Muscle layer of colon (tissue), 2 donors: ENCODE measurements around the gene TMEM18.

Experiments
- H3K27ac ChIP-seq: one replicate; pipeline ENCODE4 v1.7.0; 2013; ENCODE audit warnings: low read depth, mild to moderate bottlenecking, low read length, moderate library complexity
- H3K27me3 ChIP-seq, 2 donors: one replicate each; pipeline ENCODE4 v1.7.0; 2013; ENCODE audit warnings: low read length in 2 of 2, mild to moderate bottlenecking in 2 of 2; ENCODE audit not compliant: insufficient read depth in 2 of 2, control insufficient read depth in 1 of 2
- H3K36me3 ChIP-seq: one replicate; pipeline ENCODE4 v1.7.0; 2013; ENCODE audit warnings: mild to moderate bottlenecking, low read length; ENCODE audit not compliant: insufficient read depth
- H3K4me1 ChIP-seq: one replicate; pipeline ENCODE4 v1.7.0; 2013; ENCODE audit warnings: mild to moderate bottlenecking, low read length; ENCODE audit not compliant: insufficient read depth
- H3K4me3 ChIP-seq, 2 donors: one replicate each; pipeline ENCODE4 v1.7.0; 2013; ENCODE audit warnings: low read length in 2 of 2, low read depth in 1 of 2, mild to moderate bottlenecking in 1 of 2, moderate library complexity in 1 of 2
- H3K9ac ChIP-seq: one replicate; pipeline ENCODE4 v1.7.0; 2013; ENCODE audit warnings: low read length
- H3K9me3 ChIP-seq: one replicate; pipeline ENCODE4 v1.7.0; 2013; ENCODE audit warnings: mild to moderate bottlenecking, low read length
- donor health status: abdominal sarcoma.
- donor health status: Adenocarcinoma of cecum.

The TMEM18 gene

DNA sequence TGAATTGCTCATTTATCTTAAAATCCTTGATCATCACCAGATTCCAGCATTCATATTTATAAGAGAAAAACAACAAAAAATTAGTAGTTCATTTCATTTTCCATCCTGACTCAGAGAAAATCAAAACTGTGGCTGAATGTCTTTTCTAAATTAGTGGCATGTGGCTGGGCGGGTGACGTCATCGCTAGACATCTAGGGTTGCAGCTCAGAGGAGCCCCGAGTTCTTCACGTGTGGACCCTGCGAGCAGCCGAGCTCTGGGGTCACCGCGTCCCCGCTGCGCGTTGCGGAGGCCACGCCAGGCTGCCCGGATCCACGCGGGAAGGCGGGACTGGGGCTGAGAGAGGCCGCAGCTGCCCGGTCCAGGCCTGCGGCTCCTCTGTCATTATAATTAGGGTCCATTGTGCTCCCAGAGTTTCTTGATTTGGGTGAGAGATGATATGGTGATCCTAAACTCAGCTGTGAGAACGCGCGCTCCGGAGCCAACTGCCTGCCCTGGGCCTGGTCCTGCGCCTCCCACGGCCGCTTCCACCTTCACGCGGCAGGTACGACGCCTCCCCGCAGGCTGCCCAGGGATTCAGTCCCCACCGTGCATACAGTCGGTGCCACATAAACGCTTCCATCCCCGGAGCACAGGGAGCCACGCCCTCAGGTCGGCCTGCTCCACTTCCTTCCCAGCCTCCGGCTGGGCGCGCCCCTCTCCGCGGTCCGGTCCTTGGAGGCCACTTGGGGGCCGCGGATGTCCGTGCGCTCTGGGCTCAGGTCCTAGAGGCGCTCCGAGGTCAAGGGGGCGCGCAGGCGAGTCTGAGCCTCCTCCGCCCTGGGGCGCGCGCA lies 56.5 kb downstream of the TMEM18 start:
- H3K27ac ChIP-seq: no peak overlapping the region
- H3K9me3 ChIP-seq: peaks cover 5% of the 10 kb centered on the region
- H3K36me3 ChIP-seq: no peaks in the 10 kb centered on the region
- H3K4me3 ChIP-seq: no peak overlapping the region
- H3K27me3 ChIP-seq: no peaks in the 10 kb centered on the region
- H3K9ac ChIP-seq: no peak overlapping the region
- no peaks in the 10 kb centered on the region for H3K4me1 ChIP-seq

DNA sequence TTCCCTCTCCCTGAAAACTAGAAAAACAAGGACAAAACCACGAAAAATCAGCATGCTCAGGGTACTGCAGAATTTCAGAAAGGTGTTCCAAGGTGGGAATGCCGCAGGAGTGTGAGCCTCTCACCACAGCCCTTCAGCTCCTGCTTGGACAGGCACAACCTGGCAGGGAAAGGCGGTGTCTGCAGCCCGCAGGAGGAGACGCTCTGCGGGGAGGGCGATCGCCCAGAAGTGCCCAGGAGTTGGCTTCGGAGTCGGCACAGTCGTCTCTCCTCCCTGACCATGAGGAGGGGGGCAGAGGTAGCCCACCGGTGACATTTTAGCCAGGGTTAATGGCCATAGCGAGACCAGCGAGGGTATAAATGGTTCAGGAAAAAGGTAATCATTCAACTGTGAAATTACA lies 57.2 kb downstream of the TMEM18 start:
- Histone ChIP-seq H3K27ac (no peak overlapping the region), H3K36me3 (no peaks in the 10 kb centered on the region), H3K9me3 (peaks cover 5% of the 10 kb centered on the region)

DNA sequence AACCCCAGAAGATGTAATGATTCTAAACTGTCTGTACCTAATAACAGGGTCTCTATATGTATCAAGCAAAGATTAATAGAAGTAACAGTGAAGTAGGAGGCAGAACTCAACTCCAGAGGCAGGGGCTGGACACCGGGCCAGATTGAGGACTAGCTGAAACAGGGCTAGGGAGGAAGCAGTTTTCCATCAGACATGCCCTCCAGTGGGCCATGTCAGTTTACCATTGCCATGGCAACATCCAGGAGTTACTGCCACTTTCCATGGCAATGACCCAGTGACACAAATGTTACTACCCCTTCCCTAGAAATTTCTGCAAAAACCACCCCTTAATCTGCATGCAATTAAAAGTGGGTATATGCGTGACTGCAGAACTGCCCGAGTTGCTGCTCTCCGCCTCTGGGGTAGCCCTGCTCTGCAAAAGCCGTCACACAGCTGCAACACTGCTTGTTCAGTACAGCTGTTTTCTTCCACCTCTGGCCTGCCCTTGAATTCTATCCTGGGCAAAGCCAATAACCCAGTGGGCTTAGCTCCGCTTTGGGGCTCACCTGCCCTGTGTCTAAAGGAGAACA lies 58.7 kb downstream of the TMEM18 start:
- H3K4me3 ChIP-seq: no peak overlapping the region

More for the DNA sequence above, 57.2 kb downstream of the TMEM18 start:
- Histone ChIP-seq H3K9ac (no peak overlapping the region), H3K4me3 (no peak overlapping the region), H3K27me3 (no peaks in the 10 kb centered on the region), H3K4me1 (no peaks in the 10 kb centered on the region)

DNA sequence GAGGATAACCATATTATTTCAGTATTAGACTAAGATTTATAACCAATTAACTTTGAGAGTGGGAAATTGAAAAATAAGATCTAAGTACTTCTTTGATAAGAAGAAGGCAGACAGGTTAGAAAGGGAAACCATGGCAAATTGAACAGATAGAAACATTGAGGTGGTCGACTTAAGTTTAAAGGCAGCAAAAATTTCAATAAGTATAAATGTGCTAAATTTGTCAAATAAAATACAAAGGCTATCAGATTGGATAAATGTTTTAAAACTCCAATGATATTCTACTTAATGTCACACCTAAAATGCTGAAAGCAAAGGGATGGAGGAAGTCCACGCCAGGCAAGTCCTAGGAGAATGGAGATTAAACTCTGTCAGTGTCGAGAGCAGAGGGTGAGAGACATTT lies 59.2 kb downstream of the TMEM18 start:
- H3K4me3 ChIP-seq: no peak overlapping the region
- H3K27ac ChIP-seq: no peak overlapping the region

More for the DNA sequence above, 58.7 kb downstream of the TMEM18 start:
- Histone ChIP-seq H3K4me1 (no peaks in the 10 kb centered on the region), H3K27ac (no peak overlapping the region), H3K9ac (no peak overlapping the region), H3K36me3 (no peaks in the 10 kb centered on the region), H3K27me3 (no peaks in the 10 kb centered on the region), H3K9me3 (peaks cover 5% of the 10 kb centered on the region)

More for the DNA sequence above, 59.2 kb downstream of the TMEM18 start:
- Histone ChIP-seq H3K9ac (no peak overlapping the region), H3K4me1 (no peaks in the 10 kb centered on the region), H3K36me3 (no peaks in the 10 kb centered on the region), H3K9me3 (peaks cover 5% of the 10 kb centered on the region), H3K27me3 (no peaks in the 10 kb centered on the region)
